Measurements from ENCODE around the gene PLCL1. TPM values are rescaled to one million over a fixed set of nuclear protein-coding genes. Genes with fewer than 3 reads are reported as not detected.

The PLCL1 gene
- total RNA-seq, 4 donors from 2014 or later, result 5.4 to 21.8 (median 10.2) TPM

GRCh38 chr2:197839856-197840255 is 35.5 kb downstream of the PLCL1 start:
- TF ChIP-seq CTCF (IDR thresholded peaks at IDR 0.05), result no peak
- ATAC-seq (ENCODE audit: low FRiP score) (no peak), DNase-seq (ENCODE audit: low spot score) (no peak)

- DNase-seq (ENCODE audit: low spot score) (no peak), ATAC-seq (ENCODE audit: low FRiP score) (no peak)
- TF ChIP-seq CTCF (IDR thresholded peaks at IDR 0.05), result no peak
Measured at GRCh38 chr2:197846128-197846527, 41.7 kb downstream of the PLCL1 start.

GRCh38 chr2:197846777-197847176 is 42.4 kb downstream of the PLCL1 start:
- TF ChIP-seq CTCF (IDR thresholded peaks at IDR 0.05), result no peak
- ATAC-seq (ENCODE audit: low FRiP score), result no peak
- DNase-seq (ENCODE audit: low spot score), result no peak

GRCh38 chr2:197847651-197848401 is 43.4 kb downstream of the PLCL1 start:
- no peak for ATAC-seq (ENCODE audit: low FRiP score)
- no peak for DNase-seq (ENCODE audit: low spot score)
- no peak for TF ChIP-seq CTCF (IDR thresholded peaks at IDR 0.05)

- ATAC-seq (ENCODE audit: low FRiP score), result no peak
- no peak for TF ChIP-seq CTCF (IDR thresholded peaks at IDR 0.05)
- no peak for DNase-seq (ENCODE audit: low spot score)
Measured at GRCh38 chr2:197848602-197849001, 44.2 kb downstream of the PLCL1 start.

- no peak for DNase-seq (ENCODE audit: low spot score)
- TF ChIP-seq CTCF (IDR thresholded peaks at IDR 0.05), result no peak
- no peak for ATAC-seq (ENCODE audit: low FRiP score)
Measured at GRCh38 chr2:197850882-197851450, 46.6 kb downstream of the PLCL1 start.

- DNase-seq (ENCODE audit: low spot score) (no peak), ATAC-seq (ENCODE audit: low FRiP score) (no peak)
- no peak for TF ChIP-seq CTCF (IDR thresholded peaks at IDR 0.05)
Measured at GRCh38 chr2:197851451-197851850, 47.1 kb downstream of the PLCL1 start.
